ENCODE data around the gene NFAT5. TPM values are rescaled to one million over a fixed set of nuclear protein-coding genes. Genes with fewer than 3 reads are reported as not detected.

Gene NFAT5
- total RNA-seq, 1 experiment from 2014 or later, result 34.8 TPM

GRCh38 chr16:69589434-69590269 lies 23.9 kb downstream of the NFAT5 start:
- no TSS peak for BruUV-seq (replicated peaks)
- no peak for DNase-seq (ENCODE audit: low spot score)
- intact Hi-C loops (cut with micrococcal nuclease; ENCODE audit: unreplicated experiment), result no loop called here
- TF ChIP-seq CTCF (conservative IDR thresholded peaks at IDR 0.05; ENCODE audit: low read depth, low read length) (no peak), EZH2 (IDR thresholded peaks at IDR 0.05; ENCODE audit: borderline replicate concordance, low read depth, low read length, poor library complexity, severe bottlenecking) (no peak)
- H3K27me3 ChIP-seq (replicated peaks; ENCODE audit: insufficient read depth, low read depth, low read length, poor library complexity), result no peaks in the 10 kb centered on the region
- H3K4me1 ChIP-seq (ENCODE audit: insufficient read depth, low read length, poor library complexity, severe bottlenecking), result peaks cover 15% of the 10 kb centered on the region
- ChIA-PET CTCF (no interaction called here), POLR2A (ENCODE audit: low non-redundant PET) (no interaction called here)
- H3K4me3 ChIP-seq (ENCODE audit: low read depth, low read length, poor library complexity, severe bottlenecking), result no peak overlapping the region
- peak overlapping the region; percentile 24 for H3K27ac ChIP-seq (ENCODE audit: low read depth, low read length, poor library complexity, severe bottlenecking)
- H3K9me3 ChIP-seq (ENCODE audit: low read depth, low read length, poor library complexity, severe bottlenecking), result no peaks in the 10 kb centered on the region
- no peaks in the 10 kb centered on the region for H3K36me3 ChIP-seq (ENCODE audit: insufficient read depth, low read length, poor library complexity, severe bottlenecking)

GRCh38 chr16:69590590-69590989 lies 24.8 kb downstream of the NFAT5 start:
- Histone ChIP-seq H3K4me3 (ENCODE audit: low read depth, low read length, poor library complexity, severe bottlenecking) (no peak overlapping the region), H3K36me3 (ENCODE audit: insufficient read depth, low read length, poor library complexity, severe bottlenecking) (no peaks in the 10 kb centered on the region), H3K4me1 (ENCODE audit: insufficient read depth, low read length, poor library complexity, severe bottlenecking) (peaks cover 15% of the 10 kb centered on the region), H3K27ac (ENCODE audit: low read depth, low read length, poor library complexity, severe bottlenecking) (no peak overlapping the region), H3K9me3 (ENCODE audit: low read depth, low read length, poor library complexity, severe bottlenecking) (no peaks in the 10 kb centered on the region), H3K27me3 (replicated peaks; ENCODE audit: insufficient read depth, low read depth, low read length, poor library complexity) (no peaks in the 10 kb centered on the region)
- BruUV-seq (replicated peaks), result no TSS peak
- ChIA-PET POLR2A (ENCODE audit: low non-redundant PET) (no interaction called here), CTCF (no interaction called here)
- no peak for TF ChIP-seq CTCF (conservative IDR thresholded peaks at IDR 0.05; ENCODE audit: low read depth, low read length)
- TF ChIP-seq EZH2 (IDR thresholded peaks at IDR 0.05; ENCODE audit: borderline replicate concordance, low read depth, low read length, poor library complexity, severe bottlenecking), result no peak
- no peak for DNase-seq (ENCODE audit: low spot score)
- intact Hi-C loops (cut with micrococcal nuclease; ENCODE audit: unreplicated experiment), result no loop called here

- no peak overlapping the region for H3K4me3 ChIP-seq (ENCODE audit: low read depth, low read length, poor library complexity, severe bottlenecking)
- no peak overlapping the region for H3K27ac ChIP-seq (ENCODE audit: low read depth, low read length, poor library complexity, severe bottlenecking)
- intact Hi-C loops (cut with micrococcal nuclease; ENCODE audit: unreplicated experiment), result no loop called here
- ChIA-PET POLR2A (ENCODE audit: low non-redundant PET) (no interaction called here), CTCF (no interaction called here)
- no peaks in the 10 kb centered on the region for H3K36me3 ChIP-seq (ENCODE audit: insufficient read depth, low read length, poor library complexity, severe bottlenecking)
- no peaks in the 10 kb centered on the region for H3K9me3 ChIP-seq (ENCODE audit: low read depth, low read length, poor library complexity, severe bottlenecking)
- no peak for DNase-seq (ENCODE audit: low spot score)
- TF ChIP-seq CTCF (conservative IDR thresholded peaks at IDR 0.05; ENCODE audit: low read depth, low read length) (no peak), EZH2 (IDR thresholded peaks at IDR 0.05; ENCODE audit: borderline replicate concordance, low read depth, low read length, poor library complexity, severe bottlenecking) (no peak)
- no TSS peak for BruUV-seq (replicated peaks)
- peaks cover 15% of the 10 kb centered on the region for H3K4me1 ChIP-seq (ENCODE audit: insufficient read depth, low read length, poor library complexity, severe bottlenecking)
- H3K27me3 ChIP-seq (replicated peaks; ENCODE audit: insufficient read depth, low read depth, low read length, poor library complexity), result no peaks in the 10 kb centered on the region
Observed at GRCh38 chr16:69593751-69594255, 28.0 kb downstream of the NFAT5 start.

All from A673 (cell line).